8988T (cell line): ENCODE measurements around the gene APOBEC3B.
"Not testable (repeated sequence)": the region's sequence is repeated elsewhere in the genome, so short reads cannot be mapped to it uniquely, and the experiment has no call there.

Experiments used
- DNase-seq: peaks from one replicate; pipeline ENCODE4 v3.0.0; 2011

Gene APOBEC3B

GRCh38 chr22:38952281-38952993 lies 29.7 kb upstream of the APOBEC3B start:
- no peak for DNase-seq

GRCh38 chr22:38953091-38953490 lies 29.1 kb upstream of the APOBEC3B start:
- no peak for DNase-seq

GRCh38 chr22:38953577-38954413 lies 28.4 kb upstream of the APOBEC3B start:
- DNase-seq = no peak

DNA sequence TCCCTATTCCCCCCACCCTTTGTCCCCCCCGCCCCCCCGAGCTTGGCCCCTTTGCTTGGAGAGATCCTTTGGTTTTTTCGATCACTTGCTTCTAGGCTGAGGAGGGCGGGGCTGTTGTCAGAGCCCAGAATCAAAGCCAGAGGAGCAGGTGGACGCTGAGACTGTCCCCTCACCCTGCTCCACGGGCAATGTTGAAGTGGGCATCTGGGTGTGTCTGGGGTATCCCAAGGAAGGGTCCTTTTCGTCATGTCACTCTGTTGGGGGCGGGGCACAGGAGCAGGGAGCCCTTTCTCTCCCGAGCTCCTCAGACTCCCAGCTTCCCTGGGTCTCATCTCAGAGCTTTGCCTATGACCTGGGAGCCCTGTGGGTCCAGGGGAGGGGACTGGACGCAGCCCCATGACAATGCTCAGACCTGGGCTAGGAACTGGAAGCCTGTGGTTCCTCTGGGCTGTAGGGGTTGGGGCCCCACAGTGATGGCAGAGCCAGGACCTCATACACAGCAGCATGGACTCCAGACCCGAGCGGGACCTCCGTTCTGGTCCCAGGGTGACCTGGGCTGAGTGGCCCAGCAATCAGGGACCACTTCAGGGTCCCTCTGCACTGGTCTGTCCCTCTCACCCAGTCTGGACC lies 27.6 kb upstream of the APOBEC3B start:
- no peak for DNase-seq

GRCh38 chr22:38955250-38955905 lies 26.8 kb upstream of the APOBEC3B start:
- DNase-seq = no peak

DNA sequence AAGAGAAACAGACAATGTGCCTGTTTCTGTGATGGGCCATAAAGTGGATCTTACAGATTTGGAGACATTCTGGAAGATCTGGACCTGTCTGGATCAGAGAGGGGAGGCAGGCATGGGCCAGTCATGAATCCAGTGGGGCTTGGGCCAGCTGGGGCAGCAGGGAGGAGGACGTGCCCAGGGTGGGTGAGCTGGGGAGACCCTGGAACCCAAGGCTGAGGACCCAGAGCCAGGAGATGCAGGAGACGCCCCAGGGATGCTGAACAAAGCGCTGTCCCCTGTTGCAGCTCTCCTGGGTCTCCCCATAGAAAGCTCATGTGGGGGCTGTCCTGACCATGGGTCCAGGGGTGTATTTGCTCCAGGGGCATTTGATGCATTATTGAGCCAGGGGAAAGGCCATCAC lies 26.2 kb upstream of the APOBEC3B start:
- no peak for DNase-seq

- DNase-seq = no peak
These were observed 25.6 kb upstream of the APOBEC3B start for GRCh38 chr22:38956551-38956950.

DNA sequence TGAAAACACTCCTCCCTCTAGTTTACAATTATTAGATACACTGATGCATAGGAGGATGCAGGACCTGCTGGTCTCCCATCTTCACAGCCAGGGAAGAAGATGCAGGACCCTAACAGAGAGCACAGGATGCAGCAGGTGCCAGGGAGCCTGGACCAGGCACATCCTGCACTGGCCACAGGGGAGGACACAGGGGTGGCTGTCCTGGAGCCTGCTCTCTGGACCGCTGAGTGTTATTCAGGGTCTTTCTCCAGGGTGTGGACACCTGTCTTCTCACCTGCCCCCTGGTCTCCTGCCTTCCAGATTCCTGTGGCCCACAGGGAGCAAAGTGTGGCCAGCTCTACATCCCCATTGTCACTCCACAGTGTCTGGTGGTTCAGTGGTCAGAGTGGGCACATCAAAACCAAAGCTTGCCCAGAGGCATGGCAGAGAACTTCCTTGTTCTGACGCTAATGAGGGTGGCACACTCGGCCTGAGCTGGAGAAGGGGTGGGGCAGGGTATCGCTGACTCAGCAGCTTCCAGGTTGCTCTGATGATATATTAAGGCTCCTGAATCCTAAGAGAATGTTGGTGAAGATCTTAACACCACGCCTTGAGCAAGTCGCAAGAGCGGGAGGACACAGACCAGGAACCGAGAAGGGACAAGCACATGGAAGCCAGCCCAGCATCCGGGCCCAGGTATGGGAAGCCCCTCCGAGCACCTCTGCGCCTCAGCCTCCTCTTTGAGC lies 24.9 kb upstream of the APOBEC3B start, which contains the start of gene APOBEC3A:
Gene APOBEC3A, plus strand, starts transcription at position 564 of the 725 bp plus-strand sequence. Its CDS starts 83 bp downstream, at position 647.
- no peak for DNase-seq

DNA sequence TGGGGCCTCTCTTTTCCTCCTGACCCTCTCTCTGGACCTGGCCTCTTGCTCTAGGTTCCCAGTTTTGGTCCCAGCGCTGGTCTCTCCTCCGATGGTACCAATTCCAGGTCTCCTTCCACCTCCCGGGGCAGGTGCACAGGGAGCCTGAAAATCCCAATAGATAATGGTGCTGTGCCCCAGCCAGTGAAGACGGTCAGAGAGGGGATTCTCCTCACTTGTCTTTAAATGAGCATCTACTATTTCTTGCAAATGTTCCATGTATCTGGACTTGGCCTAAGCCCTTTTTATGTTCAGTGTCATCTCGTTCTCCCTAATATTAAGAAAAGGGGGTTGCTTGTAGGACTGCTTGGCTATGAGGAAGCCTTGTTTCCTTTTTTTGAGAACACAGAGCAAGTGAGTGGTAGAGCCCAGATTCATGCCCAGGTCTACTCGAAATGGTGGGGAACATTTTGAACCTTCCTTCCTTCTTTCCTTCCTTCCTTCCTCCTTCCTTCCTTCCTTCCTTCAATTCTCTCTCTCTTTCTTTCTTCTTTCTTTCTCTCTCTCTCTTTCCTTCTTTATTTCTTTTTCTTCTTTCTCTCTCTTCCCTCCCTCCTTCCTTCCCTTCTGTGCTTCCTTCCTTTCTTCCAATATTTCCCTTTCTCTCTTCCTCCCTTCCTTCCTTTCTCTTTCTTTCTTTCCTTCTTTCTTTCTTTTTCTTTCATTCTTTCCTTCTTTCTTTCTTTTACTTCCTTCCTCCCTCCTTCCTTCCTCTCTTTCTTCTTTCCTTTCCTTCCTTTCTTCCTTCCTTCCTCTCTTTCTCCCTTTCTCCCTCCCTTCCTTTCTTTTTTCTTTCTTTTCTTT lies 24.1 kb upstream of the APOBEC3B start:
- DNase-seq = no peak

DNA sequence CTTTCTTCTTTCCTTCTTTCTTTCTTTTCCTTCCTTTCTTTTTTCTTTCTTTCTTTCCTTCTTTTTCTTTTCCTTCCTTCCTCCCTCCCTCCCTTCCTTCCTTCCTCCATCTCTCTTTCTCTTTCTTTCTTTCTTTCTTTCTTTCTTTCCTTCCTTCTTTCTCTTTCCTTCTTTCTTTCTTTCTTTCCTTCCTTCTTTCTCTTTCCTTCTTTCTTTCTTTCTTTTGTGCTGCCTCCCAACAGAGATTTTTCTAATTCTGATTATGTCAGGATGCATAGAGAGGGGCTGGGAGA lies 23.6 kb upstream of the APOBEC3B start:
- not testable (repeated sequence) for DNase-seq

- no peak for DNase-seq
These were observed 22.6 kb upstream of the APOBEC3B start for GRCh38 chr22:38959590-38959989.

GRCh38 chr22:38960673-38961072 lies 21.5 kb upstream of the APOBEC3B start:
- not testable (repeated sequence) for DNase-seq

- DNase-seq = not testable (repeated sequence)
These were observed 18.8 kb upstream of the APOBEC3B start for GRCh38 chr22:38963291-38963738.

DNA sequence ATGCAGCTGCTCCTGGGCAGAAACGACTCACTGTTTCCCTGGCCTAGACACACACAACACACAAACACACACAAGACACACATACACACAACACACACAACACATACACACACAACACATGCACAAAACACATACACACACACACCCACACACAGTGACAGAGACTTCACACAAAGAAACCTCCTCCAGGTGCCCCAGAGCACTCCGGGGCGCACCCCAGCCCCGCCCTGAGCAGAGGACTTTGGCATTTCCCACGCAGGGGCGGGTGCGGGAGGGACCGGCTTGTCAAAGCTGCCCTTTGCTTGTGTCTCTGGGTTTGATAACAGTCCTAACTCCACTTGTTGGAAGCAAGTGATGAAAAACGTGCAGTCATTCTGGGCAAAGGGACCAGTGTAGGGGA lies 18.3 kb upstream of the APOBEC3B start:
- DNase-seq = no peak

DNA sequence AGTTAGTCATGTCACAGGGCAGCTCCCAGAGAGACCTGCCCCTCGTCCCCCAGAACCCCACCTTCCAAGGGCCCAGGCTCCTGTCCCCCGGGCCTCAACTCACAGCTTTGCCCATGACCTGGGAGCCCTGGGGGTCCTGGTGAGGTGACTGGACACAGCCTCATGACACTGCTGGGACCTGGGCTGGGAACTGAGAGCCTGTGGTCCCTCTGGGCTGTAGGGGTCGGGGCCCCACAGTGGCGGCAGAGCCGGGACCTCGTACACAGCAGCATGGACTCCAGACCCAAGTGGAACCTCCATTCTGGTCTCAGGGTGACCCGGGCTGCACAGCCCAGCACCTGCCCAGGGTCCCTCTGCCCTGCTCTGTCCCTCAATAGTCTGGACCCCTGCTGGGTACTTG lies 17.8 kb upstream of the APOBEC3B start:
- DNase-seq = no peak

- DNase-seq = no peak
These were observed 17.2 kb upstream of the APOBEC3B start for GRCh38 chr22:38964989-38965388.

DNA sequence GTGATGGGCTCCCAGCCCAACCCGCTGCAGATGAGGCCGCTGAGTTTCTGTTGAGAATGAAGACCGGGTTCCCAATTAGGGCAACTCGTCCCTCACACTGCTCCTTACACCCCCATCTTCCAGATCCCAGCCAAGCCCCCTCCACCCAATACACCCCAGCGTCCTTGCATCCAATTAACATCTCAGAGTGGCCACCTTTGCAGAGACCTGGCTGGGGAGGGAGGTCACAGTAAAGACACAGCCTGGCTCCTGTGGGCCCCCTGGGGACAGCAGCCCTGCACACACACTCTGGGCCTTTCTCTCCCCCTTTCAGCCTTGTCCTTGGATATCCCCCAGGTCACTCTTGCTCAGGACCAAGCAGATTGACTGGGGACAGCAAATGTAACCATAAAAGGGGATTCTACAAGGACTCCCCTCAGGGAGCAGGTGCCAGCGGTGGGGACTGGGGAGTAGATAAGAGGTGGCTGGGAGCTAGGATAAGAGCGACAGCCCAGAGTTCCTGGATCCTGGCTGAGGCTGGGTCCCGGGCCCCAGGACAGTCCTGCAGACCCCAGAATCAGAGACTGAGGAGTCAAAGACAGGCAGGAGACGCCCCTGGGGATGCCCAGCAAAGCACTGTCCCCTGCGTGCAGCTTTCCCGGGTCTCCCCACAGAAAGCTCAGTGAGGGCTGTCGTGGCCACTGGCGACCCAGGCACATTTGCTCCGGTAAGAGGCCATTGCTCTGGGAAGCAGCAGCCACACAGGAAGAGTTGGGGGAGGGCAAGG lies 16.4 kb upstream of the APOBEC3B start:
- DNase-seq = no peak

DNA sequence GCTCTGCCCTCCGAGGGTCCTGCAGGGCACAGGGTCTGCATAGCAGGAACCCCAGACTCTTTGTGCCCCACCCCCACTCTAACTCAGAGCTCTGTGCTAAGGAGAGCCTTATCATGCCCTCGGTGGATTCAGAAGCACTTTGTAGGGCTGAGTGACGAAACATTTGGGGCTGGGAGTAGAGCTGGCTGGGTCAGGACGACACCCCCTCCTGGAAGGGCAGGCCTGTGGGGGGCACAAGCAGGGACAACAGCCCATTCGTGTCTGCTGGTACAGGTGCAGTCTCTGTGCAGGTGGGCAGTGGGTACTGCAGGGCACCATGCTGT lies 15.8 kb upstream of the APOBEC3B start:
- no peak for DNase-seq

GRCh38 chr22:38966942-38967341 lies 15.2 kb upstream of the APOBEC3B start:
- no peak for DNase-seq

GRCh38 chr22:38967451-38968450 lies 14.4 kb upstream of the APOBEC3B start:
- DNase-seq = no peak
